K562 (cell line): ENCODE measurements around the gene RPL35. TPM values are rescaled to one million over a fixed set of nuclear protein-coding genes. Genes with fewer than 3 reads are reported as not detected.

Experiments used
- ATF6 ChIP-seq: sonication (generic); formaldehyde crosslinking; IDR thresholded peaks from 2 replicates; pipeline ENCODE4 v1.4.0; 2020; ENCODE audit warnings: mild to moderate bottlenecking, missing genetic modification reagents
- CREM ChIP-seq: IDR thresholded peaks from 2 replicates; pipeline ENCODE4 v1.6.1; 2014; ENCODE audit warnings: antibody characterized with exemption, low read depth
- GTF2E2 ChIP-seq: fragments of 200-800 bp; sonication (Bioruptor generic); IDR thresholded peaks from 2 replicates; pipeline ENCODE4 v1.6.1; 2016; ENCODE audit warnings: missing genetic modification characterization, missing compliant biosample characterization
- HMGN3 ChIP-seq: IDR thresholded peaks from 2 replicates; pipeline ENCODE4 v1.6.1; 2011; ENCODE audit warnings: borderline replicate concordance, low read depth, mild to moderate bottlenecking, mixed read lengths, low read length; ENCODE audit not compliant: insufficient read length; ENCODE audit errors: extremely low read depth
- IRF2 ChIP-seq: sonication (generic); formaldehyde crosslinking; IDR thresholded peaks from 2 replicates; pipeline ENCODE4 v1.8.1; 2022; ENCODE audit warnings: mild to moderate bottlenecking, missing genetic modification reagents
- KHSRP ChIP-seq: fragments of 450-650 bp; IDR thresholded peaks from 2 replicates; pipeline ENCODE4 v1.6.1; 2017
- MAZ ChIP-seq, 2 experiments: fragments of 450-650 bp in 1 of 2; sonication (generic) in 1 of 2; formaldehyde crosslinking; IDR thresholded peaks in 1 of 2; conservative IDR thresholded peaks in 1 of 2; 2 replicates each; pipeline versions ENCODE4 v1.4.0 to v1.5.0; 2020; ENCODE audit warnings: mild to moderate bottlenecking in 1 of 2, missing genetic modification reagents in 1 of 2
- MBD2 ChIP-seq: sonication (generic); IDR thresholded peaks from 2 replicates; pipeline ENCODE4 v1.6.1; 2016; ENCODE audit warnings: low read depth, borderline replicate concordance
- MEF2D ChIP-seq: conservative IDR thresholded peaks from 2 replicates; pipeline ENCODE4 v1.6.1; 2016; ENCODE audit warnings: low read depth, missing genetic modification characterization, missing compliant biosample characterization
- NR1H2 ChIP-seq: sonication (generic); formaldehyde crosslinking; IDR thresholded peaks from 2 replicates; pipeline ENCODE4 v1.4.0; 2020; ENCODE audit warnings: mild to moderate bottlenecking, missing genetic modification reagents
- RBBP5 ChIP-seq: fragments of 200-600 bp; sonication (generic); IDR thresholded peaks from 2 replicates; pipeline ENCODE4 v1.6.1; 2012; ENCODE audit warnings: borderline replicate concordance, mild to moderate bottlenecking, low read length, control low read depth, inconsistent platforms; ENCODE audit not compliant: insufficient read depth, poor library complexity, severe bottlenecking
- SRSF7 ChIP-seq: fragments of 200-400 bp; formaldehyde crosslinking; optimal IDR thresholded peaks from 2 replicates; pipeline ENCODE3; 2017; ENCODE audit warnings: mild to moderate bottlenecking, low read depth, low read length
- STAT5A ChIP-seq: IDR thresholded peaks from 2 replicates; pipeline ENCODE4 v1.6.1; 2012; ENCODE audit warnings: low read length, inconsistent platforms, borderline replicate concordance
- WHSC1 ChIP-seq: IDR thresholded peaks from one replicate; pipeline ENCODE4 v1.6.1; 2012; ENCODE audit warnings: low read length, control low read depth, inconsistent platforms
- XRCC3 ChIP-seq: fragments of 450-650 bp; IDR thresholded peaks from 2 replicates; pipeline ENCODE4 v1.6.1; 2017; ENCODE audit warnings: mild to moderate bottlenecking, moderate library complexity
- XRCC4 ChIP-seq: IDR thresholded peaks from one replicate; pipeline ENCODE4 v1.6.1; 2011; ENCODE audit not compliant: insufficient read depth, insufficient read length; ENCODE audit errors: extremely low read depth
- ZBED1 ChIP-seq: IDR thresholded peaks from 2 replicates; pipeline ENCODE4 v1.6.1; 2014
- ZNF408 ChIP-seq: fragments of 250-450 bp; sonication (Bioruptor Pico); IDR thresholded peaks from 2 replicates; pipeline ENCODE4 v1.4.0; 2020; ENCODE audit warnings: low read depth, mild to moderate bottlenecking, moderate library complexity
- polyA plus RNA-seq, 8 experiments: library from polyadenylated mRNA; depleted of rRNA in 4 of 8; stranded (reverse) in 5 of 8; unstranded in 3 of 8; fragments of >200 nt; fragmentation: Nextera tagmentation in 2 of 8; fragmentation: Illumina TruSeq in 1 of 8; extraction: Ambion mirVana in 2 of 8; extraction: Trizol in 1 of 8; gene quantifications; 2 replicates each; pipeline versions ENCODE4 v1.2.1 to v1.2.3, GENCODE V29; 2011 to 2014; ENCODE audit warnings: inconsistent platforms in 1 of 8, missing spikeins in 1 of 8
- total RNA-seq, 7 experiments: library from RNA; depleted of rRNA in 6 of 7; stranded (reverse); fragments of >200 nt in 6 of 7; fragmentation: Illumina TruSeq in 2 of 7; extraction: Trizol in 2 of 7; gene quantifications; 2 replicates each; pipeline versions ENCODE4 v1.2.1 to v1.2.3, GENCODE V29; 2011 to 2021; ENCODE audit warnings: low replicate concordance in 1 of 7
- TF ChIP-seq, protein P1 (sequence below), 2 experiments: fragments of 450-650 bp in 1 of 2; IDR thresholded peaks; 2 replicates each; pipeline ENCODE4 v1.6.1; 2011 to 2017; ENCODE audit warnings: low read depth in 2 of 2, antibody characterized with exemption in 1 of 2, borderline replicate concordance in 1 of 2, low read length in 1 of 2, mild to moderate bottlenecking in 1 of 2, mixed read lengths in 1 of 2; ENCODE audit not compliant: control insufficient read depth in 1 of 2
- TF ChIP-seq, protein P2 (sequence below): IDR thresholded peaks from 3 replicates; pipeline ENCODE4 v1.6.1; 2011; ENCODE audit warnings: borderline replicate concordance, mild to moderate bottlenecking, moderate library complexity; ENCODE audit not compliant: insufficient read length; ENCODE audit errors: extremely low read depth

The RPL35 gene
- total and polyA plus RNA-seq, 9 of the 15 experiments (the other 6 are each of a cell fraction or from before 2014, with no cell fraction given) = 1,755 to 5,101 (median 3,405) TPM

- TF ChIP-seq HMGN3 = peak; percentile 34
- TF ChIP-seq MAZ (CRISPR knock-in tag; conservative IDR thresholded peaks at IDR 0.05 in 1 of 2, IDR thresholded peaks at IDR 0.05 in 1 of 2) = no peak
- TF ChIP-seq MBD2 = no peak
- no peak for TF ChIP-seq ATF6 (CRISPR knock-in tag)
- TF ChIP-seq RBBP5 = no peak
- TF ChIP-seq MEF2D = no peak
- TF ChIP-seq NR1H2 (CRISPR knock-in tag) = no peak
- no peak for TF ChIP-seq ZNF408 (CRISPR knock-in tag)
- no peak for TF ChIP-seq CREM
- no peak for TF ChIP-seq WHSC1
- TF ChIP-seq SRSF7 = no peak
- TF ChIP-seq XRCC4 = no peak
- TF ChIP-seq, protein P1, sequence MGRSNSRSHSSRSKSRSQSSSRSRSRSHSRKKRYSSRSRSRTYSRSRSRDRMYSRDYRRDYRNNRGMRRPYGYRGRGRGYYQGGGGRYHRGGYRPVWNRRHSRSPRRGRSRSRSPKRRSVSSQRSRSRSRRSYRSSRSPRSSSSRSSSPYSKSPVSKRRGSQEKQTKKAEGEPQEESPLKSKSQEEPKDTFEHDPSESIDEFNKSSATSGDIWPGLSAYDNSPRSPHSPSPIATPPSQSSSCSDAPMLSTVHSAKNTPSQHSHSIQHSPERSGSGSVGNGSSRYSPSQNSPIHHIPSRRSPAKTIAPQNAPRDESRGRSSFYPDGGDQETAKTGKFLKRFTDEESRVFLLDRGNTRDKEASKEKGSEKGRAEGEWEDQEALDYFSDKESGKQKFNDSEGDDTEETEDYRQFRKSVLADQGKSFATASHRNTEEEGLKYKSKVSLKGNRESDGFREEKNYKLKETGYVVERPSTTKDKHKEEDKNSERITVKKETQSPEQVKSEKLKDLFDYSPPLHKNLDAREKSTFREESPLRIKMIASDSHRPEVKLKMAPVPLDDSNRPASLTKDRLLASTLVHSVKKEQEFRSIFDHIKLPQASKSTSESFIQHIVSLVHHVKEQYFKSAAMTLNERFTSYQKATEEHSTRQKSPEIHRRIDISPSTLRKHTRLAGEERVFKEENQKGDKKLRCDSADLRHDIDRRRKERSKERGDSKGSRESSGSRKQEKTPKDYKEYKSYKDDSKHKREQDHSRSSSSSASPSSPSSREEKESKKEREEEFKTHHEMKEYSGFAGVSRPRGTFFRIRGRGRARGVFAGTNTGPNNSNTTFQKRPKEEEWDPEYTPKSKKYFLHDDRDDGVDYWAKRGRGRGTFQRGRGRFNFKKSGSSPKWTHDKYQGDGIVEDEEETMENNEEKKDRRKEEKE (IDR thresholded peaks at IDR 0.05; ENCODE audit: borderline replicate concordance in 1 of 2, control insufficient read depth in 1 of 2, low read depth in 2 of 2, low read length in 1 of 2) = no peak
- TF ChIP-seq STAT5A = no peak
- TF ChIP-seq, protein P2, sequence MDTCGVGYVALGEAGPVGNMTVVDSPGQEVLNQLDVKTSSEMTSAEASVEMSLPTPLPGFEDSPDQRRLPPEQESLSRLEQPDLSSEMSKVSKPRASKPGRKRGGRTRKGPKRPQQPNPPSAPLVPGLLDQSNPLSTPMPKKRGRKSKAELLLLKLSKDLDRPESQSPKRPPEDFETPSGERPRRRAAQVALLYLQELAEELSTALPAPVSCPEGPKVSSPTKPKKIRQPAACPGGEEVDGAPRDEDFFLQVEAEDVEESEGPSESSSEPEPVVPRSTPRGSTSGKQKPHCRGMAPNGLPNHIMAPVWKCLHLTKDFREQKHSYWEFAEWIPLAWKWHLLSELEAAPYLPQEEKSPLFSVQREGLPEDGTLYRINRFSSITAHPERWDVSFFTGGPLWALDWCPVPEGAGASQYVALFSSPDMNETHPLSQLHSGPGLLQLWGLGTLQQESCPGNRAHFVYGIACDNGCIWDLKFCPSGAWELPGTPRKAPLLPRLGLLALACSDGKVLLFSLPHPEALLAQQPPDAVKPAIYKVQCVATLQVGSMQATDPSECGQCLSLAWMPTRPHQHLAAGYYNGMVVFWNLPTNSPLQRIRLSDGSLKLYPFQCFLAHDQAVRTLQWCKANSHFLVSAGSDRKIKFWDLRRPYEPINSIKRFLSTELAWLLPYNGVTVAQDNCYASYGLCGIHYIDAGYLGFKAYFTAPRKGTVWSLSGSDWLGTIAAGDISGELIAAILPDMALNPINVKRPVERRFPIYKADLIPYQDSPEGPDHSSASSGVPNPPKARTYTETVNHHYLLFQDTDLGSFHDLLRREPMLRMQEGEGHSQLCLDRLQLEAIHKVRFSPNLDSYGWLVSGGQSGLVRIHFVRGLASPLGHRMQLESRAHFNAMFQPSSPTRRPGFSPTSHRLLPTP = no peak
- TF ChIP-seq GTF2E2 (tag) = no peak
- no peak for TF ChIP-seq ZBED1
- no peak for TF ChIP-seq XRCC3
- no peak for TF ChIP-seq IRF2 (CRISPR knock-in tag)
- TF ChIP-seq KHSRP = no peak
These were observed 21.4 kb downstream of the RPL35 start (continued) for GRCh38 chr9:124840300-124840833.
